ENCODE results near the gene WDR86.

The WDR86 gene

DNA sequence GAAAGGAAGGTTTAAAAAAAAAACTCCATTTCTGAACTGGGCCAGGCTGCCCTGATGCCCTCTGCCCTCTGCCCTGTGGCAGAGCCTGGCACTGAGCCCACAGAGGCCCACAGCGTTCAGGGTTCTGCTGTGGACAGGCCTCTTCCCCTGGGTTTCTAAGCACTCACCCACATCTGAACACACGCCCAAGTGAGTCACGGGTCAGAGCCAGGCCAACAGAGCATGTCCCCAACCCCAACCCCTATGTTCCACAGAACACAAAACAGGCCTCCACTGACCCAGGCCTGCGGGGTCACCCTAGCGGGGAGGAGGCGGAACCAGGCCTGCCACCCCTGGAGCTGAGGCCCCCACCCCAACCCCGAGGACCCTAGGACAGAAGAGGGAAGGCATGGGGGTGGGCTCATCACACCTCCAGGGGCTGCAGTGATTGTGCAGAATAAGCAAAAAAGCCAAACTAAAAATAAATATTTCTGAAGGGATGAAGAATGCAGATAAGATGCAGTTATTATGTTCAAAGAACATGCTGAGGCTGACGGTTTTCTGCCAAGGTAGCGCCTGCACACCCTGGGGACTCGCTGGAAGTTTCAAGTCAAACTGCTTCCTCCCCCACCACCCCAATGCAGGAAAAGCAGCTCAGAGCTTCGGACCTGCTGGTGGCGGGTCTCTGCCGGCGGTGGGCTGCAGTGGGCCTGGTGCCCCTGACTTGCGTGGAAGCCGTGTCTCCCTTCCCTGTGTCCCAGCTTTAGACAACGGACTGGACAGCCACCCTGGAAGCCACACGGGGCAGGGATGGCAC, 5.4 kb downstream of the WDR86 start:
- H3K9ac ChIP-seq (ENCODE audit: low read depth, low read length, poor library complexity, severe bottlenecking): no peak overlapping the region
- H2AFZ ChIP-seq (ENCODE audit: low read length): no peak overlapping the region
- H3K4me3 ChIP-seq (ENCODE audit: low read length, poor library complexity, severe bottlenecking): no peak overlapping the region
- no peaks in the 10 kb centered on the region for H4K20me1 ChIP-seq (ENCODE audit: insufficient read depth, low read length, poor library complexity, severe bottlenecking)
- H3K4me1 ChIP-seq (ENCODE audit: insufficient read depth, low read length, poor library complexity, severe bottlenecking): no peaks in the 10 kb centered on the region
- no peaks in the 10 kb centered on the region for H3K79me2 ChIP-seq (ENCODE audit: insufficient read depth, low read length)
- H3K9me3 ChIP-seq (ENCODE audit: insufficient read depth, low read depth, low read length): no peaks in the 10 kb centered on the region
- H3K36me3 ChIP-seq (ENCODE audit: insufficient read depth, low read length): no peaks in the 10 kb centered on the region
- no peak for TF ChIP-seq EZH2phosphoT487 (IDR thresholded peaks at IDR 0.05; ENCODE audit: borderline replicate concordance)
- TF ChIP-seq, protein P1, sequence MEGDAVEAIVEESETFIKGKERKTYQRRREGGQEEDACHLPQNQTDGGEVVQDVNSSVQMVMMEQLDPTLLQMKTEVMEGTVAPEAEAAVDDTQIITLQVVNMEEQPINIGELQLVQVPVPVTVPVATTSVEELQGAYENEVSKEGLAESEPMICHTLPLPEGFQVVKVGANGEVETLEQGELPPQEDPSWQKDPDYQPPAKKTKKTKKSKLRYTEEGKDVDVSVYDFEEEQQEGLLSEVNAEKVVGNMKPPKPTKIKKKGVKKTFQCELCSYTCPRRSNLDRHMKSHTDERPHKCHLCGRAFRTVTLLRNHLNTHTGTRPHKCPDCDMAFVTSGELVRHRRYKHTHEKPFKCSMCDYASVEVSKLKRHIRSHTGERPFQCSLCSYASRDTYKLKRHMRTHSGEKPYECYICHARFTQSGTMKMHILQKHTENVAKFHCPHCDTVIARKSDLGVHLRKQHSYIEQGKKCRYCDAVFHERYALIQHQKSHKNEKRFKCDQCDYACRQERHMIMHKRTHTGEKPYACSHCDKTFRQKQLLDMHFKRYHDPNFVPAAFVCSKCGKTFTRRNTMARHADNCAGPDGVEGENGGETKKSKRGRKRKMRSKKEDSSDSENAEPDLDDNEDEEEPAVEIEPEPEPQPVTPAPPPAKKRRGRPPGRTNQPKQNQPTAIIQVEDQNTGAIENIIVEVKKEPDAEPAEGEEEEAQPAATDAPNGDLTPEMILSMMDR (conservative IDR thresholded peaks at IDR 0.05; ENCODE audit: low read length): no peak
- no peaks in the 10 kb centered on the region for H3K9me2 ChIP-seq (replicated peaks; ENCODE audit: low read depth, low read length)
- H3F3A ChIP-seq (ENCODE audit: low read depth): no peaks in the 10 kb centered on the region
- no peaks in the 10 kb centered on the region for H3K27me3 ChIP-seq (ENCODE audit: insufficient read depth, low read length, poor library complexity, severe bottlenecking)
- H3K4me2 ChIP-seq (ENCODE audit: low read depth, low read length, poor library complexity, severe bottlenecking): no peak overlapping the region

DNA sequence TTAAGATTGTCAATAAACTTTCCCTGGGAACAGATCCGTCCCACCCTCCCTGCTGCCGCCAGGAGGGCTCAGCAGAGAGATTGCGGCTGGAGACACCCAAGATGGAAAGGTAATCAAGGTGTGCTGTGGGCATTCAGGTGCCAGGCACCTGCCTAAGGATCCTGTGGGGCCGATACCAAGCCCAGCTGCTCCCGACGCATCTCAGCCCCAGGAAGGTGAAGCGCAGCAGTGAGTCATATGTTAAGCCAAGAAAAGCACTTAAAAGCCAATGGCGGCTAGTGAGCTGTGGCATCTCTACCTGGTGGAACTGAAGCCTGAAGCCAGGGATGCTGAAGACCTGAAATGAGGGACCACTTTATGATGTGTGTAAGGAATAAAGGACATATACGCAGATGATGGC, 6.1 kb downstream of the WDR86 start:
- no peak overlapping the region for H3K4me3 ChIP-seq (ENCODE audit: low read length, poor library complexity, severe bottlenecking)
- H3K9me3 ChIP-seq (ENCODE audit: insufficient read depth, low read depth, low read length): no peaks in the 10 kb centered on the region
- no peaks in the 10 kb centered on the region for H3K4me1 ChIP-seq (ENCODE audit: insufficient read depth, low read length, poor library complexity, severe bottlenecking)
- H3K27me3 ChIP-seq (ENCODE audit: insufficient read depth, low read length, poor library complexity, severe bottlenecking): no peaks in the 10 kb centered on the region
- no peaks in the 10 kb centered on the region for H3K36me3 ChIP-seq (ENCODE audit: insufficient read depth, low read length)
- H3F3A ChIP-seq (ENCODE audit: low read depth): no peaks in the 10 kb centered on the region
- TF ChIP-seq EZH2phosphoT487 (IDR thresholded peaks at IDR 0.05; ENCODE audit: borderline replicate concordance): no peak
- TF ChIP-seq, protein P1 (conservative IDR thresholded peaks at IDR 0.05; ENCODE audit: low read length): no peak
- H3K9ac ChIP-seq (ENCODE audit: low read depth, low read length, poor library complexity, severe bottlenecking): no peak overlapping the region
- no peaks in the 10 kb centered on the region for H3K9me2 ChIP-seq (replicated peaks; ENCODE audit: low read depth, low read length)
- H3K79me2 ChIP-seq (ENCODE audit: insufficient read depth, low read length): no peaks in the 10 kb centered on the region
- no peak overlapping the region for H2AFZ ChIP-seq (ENCODE audit: low read length)
- no peaks in the 10 kb centered on the region for H4K20me1 ChIP-seq (ENCODE audit: insufficient read depth, low read length, poor library complexity, severe bottlenecking)
- no peak overlapping the region for H3K4me2 ChIP-seq (ENCODE audit: low read depth, low read length, poor library complexity, severe bottlenecking)

DNA sequence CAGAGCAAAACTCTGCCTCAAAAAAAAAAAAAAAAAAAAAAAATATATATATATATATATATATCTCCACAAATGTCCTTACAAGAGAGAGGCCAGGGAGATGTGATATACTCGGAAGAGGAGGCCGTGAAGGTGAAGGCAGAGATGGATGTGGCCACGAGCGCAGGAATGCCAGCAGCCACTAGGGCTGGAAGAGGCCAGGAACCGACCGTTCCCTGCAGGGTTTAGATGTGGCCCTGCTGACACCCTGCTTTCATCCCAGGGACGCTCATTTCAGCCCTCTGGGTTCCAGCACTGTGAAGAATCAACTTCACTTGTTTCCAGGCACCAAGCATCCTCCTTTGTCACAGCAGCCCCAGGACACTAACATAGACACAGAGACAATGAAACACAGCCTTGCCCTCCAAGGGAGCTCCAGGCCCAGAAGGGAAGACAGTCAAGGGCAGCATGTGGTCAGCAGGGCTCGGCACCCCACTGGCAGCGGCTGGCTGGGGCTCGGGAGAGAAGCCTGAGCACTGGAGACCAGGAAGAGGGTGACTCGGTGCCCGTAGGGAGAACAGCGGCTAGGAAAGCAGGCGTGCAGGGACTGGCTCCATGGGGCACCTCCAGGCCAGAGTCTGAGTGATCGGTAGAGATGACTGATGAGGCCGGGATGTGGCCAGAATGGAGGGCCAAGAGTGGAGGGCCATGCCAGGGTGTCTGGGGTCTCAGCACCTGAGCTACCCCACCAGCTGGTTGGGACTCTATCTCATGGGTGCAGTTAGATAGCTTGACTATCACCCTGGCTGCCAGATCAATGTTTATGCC, 7.6 kb downstream of the WDR86 start:
- H3K79me2 ChIP-seq (ENCODE audit: insufficient read depth, low read length): no peaks in the 10 kb centered on the region
- H3F3A ChIP-seq (ENCODE audit: low read depth): no peaks in the 10 kb centered on the region
- no peaks in the 10 kb centered on the region for H4K20me1 ChIP-seq (ENCODE audit: insufficient read depth, low read length, poor library complexity, severe bottlenecking)
- no peak overlapping the region for H3K9ac ChIP-seq (ENCODE audit: low read depth, low read length, poor library complexity, severe bottlenecking)
- no peaks in the 10 kb centered on the region for H3K4me1 ChIP-seq (ENCODE audit: insufficient read depth, low read length, poor library complexity, severe bottlenecking)
- no peaks in the 10 kb centered on the region for H3K36me3 ChIP-seq (ENCODE audit: insufficient read depth, low read length)
- no peak overlapping the region for H3K4me2 ChIP-seq (ENCODE audit: low read depth, low read length, poor library complexity, severe bottlenecking)
- no peak overlapping the region for H2AFZ ChIP-seq (ENCODE audit: low read length)
- no peaks in the 10 kb centered on the region for H3K27me3 ChIP-seq (ENCODE audit: insufficient read depth, low read length, poor library complexity, severe bottlenecking)
- no peaks in the 10 kb centered on the region for H3K9me2 ChIP-seq (replicated peaks; ENCODE audit: low read depth, low read length)
- H3K4me3 ChIP-seq (ENCODE audit: low read length, poor library complexity, severe bottlenecking): no peak overlapping the region
- H3K9me3 ChIP-seq (ENCODE audit: insufficient read depth, low read depth, low read length): no peaks in the 10 kb centered on the region
- TF ChIP-seq EZH2phosphoT487 (IDR thresholded peaks at IDR 0.05; ENCODE audit: borderline replicate concordance): no peak
- TF ChIP-seq, protein P1 (conservative IDR thresholded peaks at IDR 0.05; ENCODE audit: low read length): no peak
